IPS-18a (cell line): ENCODE measurements around the gene CFAP97D2.

Source experiments
- H3K27ac ChIP-seq: one replicate; pipeline ENCODE4 v1.5.1; 2013; ENCODE audit warnings: low read length
- H3K27me3 ChIP-seq: one replicate; pipeline ENCODE4 v1.6.1; 2013; ENCODE audit warnings: mild to moderate bottlenecking, low read length; ENCODE audit not compliant: control insufficient read depth, insufficient read depth
- H3K36me3 ChIP-seq: one replicate; pipeline ENCODE4 v1.6.1; 2013; ENCODE audit warnings: low read depth, low read length; ENCODE audit not compliant: control insufficient read depth
- H3K4me1 ChIP-seq: one replicate; pipeline ENCODE4 v1.6.1; 2013; ENCODE audit warnings: low read depth, low read length; ENCODE audit not compliant: control insufficient read depth
- H3K4me3 ChIP-seq: one replicate; pipeline ENCODE4 v1.5.1; 2013; ENCODE audit warnings: low read length
- H3K9ac ChIP-seq: one replicate; pipeline ENCODE4 v1.6.1; 2013; ENCODE audit warnings: mild to moderate bottlenecking, low read length, moderate library complexity
- H3K9me3 ChIP-seq: one replicate; pipeline ENCODE4 v1.6.1; 2013; ENCODE audit warnings: low read depth, low read length; ENCODE audit not compliant: control insufficient read depth

CFAP97D2 gene

GRCh38 chr13:114219392-114219791, 40.3 kb downstream of the CFAP97D2 start:
- no peaks in the 10 kb centered on the region for H3K27me3 ChIP-seq
- H3K27ac ChIP-seq = no peak overlapping the region
- no peaks in the 10 kb centered on the region for H3K36me3 ChIP-seq
- H3K4me3 ChIP-seq = no peak overlapping the region
- H3K4me1 ChIP-seq = no peaks in the 10 kb centered on the region
- H3K9me3 ChIP-seq = no peaks in the 10 kb centered on the region
- H3K9ac ChIP-seq = no peak overlapping the region

GRCh38 chr13:114222461-114222968, 43.5 kb downstream of the CFAP97D2 start:
- Histone ChIP-seq H3K4me1 (peaks cover 6% of the 10 kb centered on the region), H3K27ac (no peak overlapping the region), H3K9me3 (no peaks in the 10 kb centered on the region), H3K27me3 (no peaks in the 10 kb centered on the region), H3K9ac (no peak overlapping the region), H3K36me3 (no peaks in the 10 kb centered on the region), H3K4me3 (no peak overlapping the region)

DNA sequence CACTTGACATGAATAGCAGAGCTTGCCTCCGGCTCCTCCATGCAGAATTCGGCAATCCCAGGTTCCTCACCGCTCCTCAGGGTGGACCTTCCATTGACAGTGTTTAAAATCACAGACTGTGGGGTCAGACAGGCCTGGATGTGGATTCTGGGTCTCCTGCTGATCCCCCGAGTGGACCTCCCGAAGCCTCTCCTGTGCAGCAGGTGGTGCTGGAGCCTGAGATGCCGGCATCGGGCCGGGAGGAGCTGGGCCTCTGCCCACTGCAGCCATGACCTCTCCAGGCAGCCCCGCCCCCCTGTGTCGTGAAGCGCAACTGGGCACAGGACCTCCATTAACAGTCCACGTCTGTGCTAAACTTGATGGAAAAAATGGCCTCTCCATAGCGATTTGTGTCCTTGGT, 45.1 kb downstream of the CFAP97D2 start:
- H3K27ac ChIP-seq = no peak overlapping the region
- no peaks in the 10 kb centered on the region for H3K27me3 ChIP-seq
- no peaks in the 10 kb centered on the region for H3K9me3 ChIP-seq
- H3K4me3 ChIP-seq = no peak overlapping the region
- H3K9ac ChIP-seq = no peak overlapping the region
- H3K36me3 ChIP-seq = no peaks in the 10 kb centered on the region
- peaks cover 15% of the 10 kb centered on the region for H3K4me1 ChIP-seq

GRCh38 chr13:114225610-114226009, 46.6 kb downstream of the CFAP97D2 start:
- Histone ChIP-seq H3K27ac (no peak overlapping the region), H3K9me3 (no peaks in the 10 kb centered on the region), H3K4me3 (no peak overlapping the region), H3K4me1 (peaks cover 29% of the 10 kb centered on the region), H3K36me3 (no peaks in the 10 kb centered on the region), H3K9ac (no peak overlapping the region), H3K27me3 (no peaks in the 10 kb centered on the region)

DNA sequence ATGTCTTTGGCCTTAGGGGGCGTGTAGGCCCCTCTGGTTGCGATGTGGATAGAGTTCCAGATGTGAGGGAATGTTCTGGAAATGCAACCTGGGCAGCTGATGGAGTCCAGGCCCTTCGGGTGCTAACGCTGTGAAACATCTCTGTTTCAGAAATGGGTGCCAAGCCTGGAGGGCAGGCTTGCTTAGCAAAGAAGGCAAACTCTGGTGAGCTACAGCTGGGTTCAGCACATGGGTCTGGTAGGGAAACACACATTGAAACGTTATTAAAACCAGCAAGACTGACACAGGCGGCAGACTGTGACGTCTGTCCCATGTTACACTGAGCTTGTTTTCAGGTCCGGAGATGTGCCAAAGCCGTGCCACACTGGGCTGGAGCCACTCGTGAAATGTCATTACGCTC, 47.0 kb downstream of the CFAP97D2 start:
- Histone ChIP-seq H3K9ac (no peak overlapping the region), H3K36me3 (no peaks in the 10 kb centered on the region), H3K27ac (no peak overlapping the region), H3K4me1 (peaks cover 33% of the 10 kb centered on the region), H3K27me3 (no peaks in the 10 kb centered on the region), H3K9me3 (no peaks in the 10 kb centered on the region), H3K4me3 (no peak overlapping the region)

GRCh38 chr13:114226699-114227323, 47.8 kb downstream of the CFAP97D2 start:
- no peak overlapping the region for H3K27ac ChIP-seq
- H3K9me3 ChIP-seq = no peaks in the 10 kb centered on the region
- H3K4me3 ChIP-seq = no peak overlapping the region
- no peak overlapping the region for H3K9ac ChIP-seq
- peaks cover 33% of the 10 kb centered on the region for H3K4me1 ChIP-seq
- no peaks in the 10 kb centered on the region for H3K27me3 ChIP-seq
- H3K36me3 ChIP-seq = no peaks in the 10 kb centered on the region

DNA sequence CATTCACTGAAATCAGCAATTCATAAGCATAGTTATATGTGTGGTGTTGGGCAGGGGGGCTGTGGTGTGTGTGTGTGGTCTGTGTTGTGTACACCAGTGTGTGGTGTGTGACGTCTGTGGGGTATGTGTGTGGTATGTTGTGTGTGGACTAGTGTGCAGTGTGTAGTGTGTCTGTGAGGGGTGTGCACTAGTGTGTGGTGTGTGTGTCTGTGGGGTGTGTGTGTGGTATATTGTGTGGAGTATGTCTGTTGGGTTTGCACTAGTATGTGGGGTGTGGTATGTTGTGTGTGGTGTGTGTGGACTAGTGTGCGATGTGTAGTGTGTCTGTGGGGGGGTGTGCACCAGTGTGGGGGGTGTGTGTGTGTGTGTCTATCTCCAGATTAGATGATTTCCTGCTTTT, 48.5 kb downstream of the CFAP97D2 start:
- Histone ChIP-seq H3K9ac (no peak overlapping the region), H3K27ac (no peak overlapping the region), H3K4me1 (peaks cover 33% of the 10 kb centered on the region), H3K4me3 (no peak overlapping the region), H3K27me3 (no peaks in the 10 kb centered on the region), H3K9me3 (no peaks in the 10 kb centered on the region), H3K36me3 (no peaks in the 10 kb centered on the region)

DNA sequence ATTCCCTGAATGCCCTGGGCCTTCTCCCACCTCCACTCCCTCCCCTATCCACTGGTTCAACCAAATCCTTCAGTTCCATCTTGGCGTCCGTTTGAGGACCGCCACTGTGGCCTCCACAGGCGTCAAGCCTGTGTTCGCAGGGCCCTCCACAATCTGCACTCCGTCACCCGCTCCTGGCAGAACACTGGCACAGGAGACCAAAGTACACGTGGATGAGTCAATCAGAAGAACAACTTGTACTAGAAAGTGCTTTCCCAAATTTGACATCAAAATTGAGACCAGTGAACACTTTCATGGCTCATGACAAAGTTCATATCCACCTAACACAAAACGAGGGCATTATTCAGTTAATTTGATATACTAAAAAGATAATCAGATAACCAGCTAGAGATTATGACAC, 49.1 kb downstream of the CFAP97D2 start:
- Histone ChIP-seq H3K4me1 (peaks cover 33% of the 10 kb centered on the region), H3K9ac (no peak overlapping the region), H3K36me3 (no peaks in the 10 kb centered on the region), H3K27ac (no peak overlapping the region), H3K27me3 (no peaks in the 10 kb centered on the region), H3K9me3 (no peaks in the 10 kb centered on the region), H3K4me3 (no peak overlapping the region)

- H3K9ac ChIP-seq = peak overlapping the region; percentile 34
- peaks cover 3% of the 10 kb centered on the region for H3K9me3 ChIP-seq
- no peak overlapping the region for H3K27ac ChIP-seq
- peaks cover 40% of the 10 kb centered on the region for H3K4me1 ChIP-seq
- H3K27me3 ChIP-seq = peaks cover 10% of the 10 kb centered on the region
- no peaks in the 10 kb centered on the region for H3K36me3 ChIP-seq
- no peak overlapping the region for H3K4me3 ChIP-seq
Measured at GRCh38 chr13:114229506-114229905, 50.4 kb downstream of the CFAP97D2 start.

DNA sequence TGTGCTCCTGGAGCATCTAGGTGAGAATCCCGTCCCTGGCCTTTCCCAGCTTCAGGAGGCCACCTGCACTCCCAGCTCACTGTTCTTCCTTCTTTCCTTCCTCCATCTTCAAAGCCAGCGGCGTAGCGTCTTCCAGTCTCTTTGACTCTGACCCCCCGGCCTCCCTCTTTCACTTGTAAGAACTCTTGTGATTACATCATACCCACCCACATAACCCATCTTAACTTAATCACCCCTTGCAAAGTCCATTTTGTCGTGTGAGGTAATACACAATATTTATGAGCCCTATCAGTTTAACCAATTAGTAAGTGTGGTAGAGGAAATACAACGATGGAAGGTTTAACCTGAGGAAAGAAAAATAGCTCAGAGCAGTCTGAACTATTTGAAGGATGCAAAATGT, 51.1 kb downstream of the CFAP97D2 start:
- peaks cover 10% of the 10 kb centered on the region for H3K27me3 ChIP-seq
- H3K9ac ChIP-seq = peak overlapping the region; percentile 34
- peak overlapping the region; percentile 28 for H3K27ac ChIP-seq
- H3K4me3 ChIP-seq = peak overlapping the region; percentile 11
- H3K9me3 ChIP-seq = peaks cover 3% of the 10 kb centered on the region
- H3K4me1 ChIP-seq = peaks cover 40% of the 10 kb centered on the region
- H3K36me3 ChIP-seq = no peaks in the 10 kb centered on the region

DNA sequence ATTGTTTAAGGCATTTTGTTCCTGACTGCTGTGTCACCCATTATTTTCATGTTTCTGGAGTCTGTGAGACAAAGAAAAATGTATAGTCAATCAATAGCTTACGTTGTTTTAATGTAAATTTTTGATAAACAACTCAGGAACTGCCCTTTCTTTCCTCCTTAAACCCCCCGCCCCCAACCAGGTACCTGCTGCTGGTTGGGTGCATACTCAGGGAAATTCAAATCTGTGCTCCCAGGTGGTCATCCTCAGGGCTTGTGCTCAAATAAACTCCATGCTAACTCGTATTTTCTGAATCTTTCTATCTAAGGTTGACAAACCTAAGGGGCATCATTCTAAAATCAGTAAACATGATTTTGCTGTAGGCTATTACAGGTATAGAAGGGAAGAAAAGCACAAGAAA, 51.5 kb downstream of the CFAP97D2 start:
- peaks cover 3% of the 10 kb centered on the region for H3K9me3 ChIP-seq
- H3K27me3 ChIP-seq = peaks cover 10% of the 10 kb centered on the region
- H3K36me3 ChIP-seq = no peaks in the 10 kb centered on the region
- peak overlapping the region; percentile 28 for H3K27ac ChIP-seq
- H3K9ac ChIP-seq = peak overlapping the region; percentile 34
- H3K4me3 ChIP-seq = peak overlapping the region; percentile 11
- peaks cover 43% of the 10 kb centered on the region for H3K4me1 ChIP-seq

DNA sequence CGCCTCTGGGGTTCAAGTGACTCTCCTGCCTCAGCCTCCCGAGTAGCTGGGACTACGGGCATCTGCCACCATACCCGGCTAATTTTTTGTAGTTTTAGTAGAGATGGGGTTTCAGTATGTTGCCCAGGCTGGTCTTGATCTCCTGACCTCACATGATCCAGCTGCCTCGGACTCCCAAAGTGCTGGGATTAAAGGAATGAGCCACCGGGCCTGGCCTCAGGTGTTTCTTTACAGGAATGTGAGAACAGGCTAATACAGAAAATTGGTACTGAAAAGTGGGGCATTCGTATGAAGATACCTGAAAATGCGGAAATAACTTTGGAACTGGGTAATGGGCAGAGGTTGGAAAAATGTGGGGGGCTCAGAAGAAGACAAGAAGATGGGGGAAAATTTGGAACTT, 52.8 kb downstream of the CFAP97D2 start:
- no peak overlapping the region for H3K27ac ChIP-seq
- peaks cover 10% of the 10 kb centered on the region for H3K27me3 ChIP-seq
- H3K4me1 ChIP-seq = peaks cover 49% of the 10 kb centered on the region
- H3K9ac ChIP-seq = no peak overlapping the region
- peaks cover 3% of the 10 kb centered on the region for H3K9me3 ChIP-seq
- H3K4me3 ChIP-seq = no peak overlapping the region
- H3K36me3 ChIP-seq = no peaks in the 10 kb centered on the region
